IMR-90 (cell line): Measurements from ENCODE around the gene LSM2. TPM values are rescaled to one million over a fixed set of nuclear protein-coding genes. Genes with fewer than 3 reads are reported as not detected.

ENCODE experiments used
- ATAC-seq: fragments of 200-7000 bp; cut with Tn5 transposase; 2 replicates; pipeline ENCODE4 v1.9.1; 2020; ENCODE audit warnings: low read depth, mild to moderate bottlenecking, moderate library complexity
- BruUV-seq: library from RNA; stranded (reverse); fragments of 400-500 nt; replicated peaks from 2 replicates; lab custom pipeline; 2021; lab: Mats Ljungman, UMichigan
- CTCF ChIA-PET: fragments of 300-600 bp; formaldehyde crosslinking; extraction: SDS; loops from one replicate; lab custom pipeline; 2021; ENCODE audit warnings: antibody characterized with exemption; lab: Yijun Ruan, JAX
- POLR2A ChIA-PET: fragments of 300-600 bp; sonication (Branson Sonifier 250); formaldehyde crosslinking; loops from one replicate; lab custom pipeline; 2022; ENCODE audit warnings: antibody characterized with exemption; ENCODE audit not compliant: unreplicated experiment; lab: Charles Lee
- DNase-seq: peaks from one replicate; pipeline ENCODE4 v3.0.0; 2013
- H2AFZ ChIP-seq: replicated peaks from 2 replicates; pipeline ENCODE3; 2013; ENCODE audit warnings: low read length, mild to moderate bottlenecking; ENCODE audit not compliant: poor library complexity
- H2AK5ac ChIP-seq: 2 replicates; pipeline ENCODE4 v1.6.1; 2013; ENCODE audit warnings: low read depth, low read length, inconsistent platforms
- H2AK9ac ChIP-seq: replicated peaks from 2 replicates; pipeline ENCODE3; 2013; ENCODE audit warnings: mild to moderate bottlenecking, low read depth, low read length, moderate library complexity; ENCODE audit not compliant: poor library complexity
- H2BK120ac ChIP-seq: 2 replicates; pipeline ENCODE4 v1.6.1; 2013; ENCODE audit warnings: low read depth, low read length, inconsistent platforms
- H2BK15ac ChIP-seq: 3 replicates; pipeline ENCODE4 v1.6.1; 2013; ENCODE audit warnings: low read depth, low read length, inconsistent platforms
- H2BK20ac ChIP-seq: 2 replicates; pipeline ENCODE4 v1.6.1; 2013; ENCODE audit warnings: low read depth, mild to moderate bottlenecking, inconsistent platforms, low read length, moderate library complexity
- H2BK5ac ChIP-seq: 2 replicates; pipeline ENCODE4 v1.6.1; 2013; ENCODE audit warnings: mild to moderate bottlenecking, low read depth, low read length, inconsistent platforms; ENCODE audit not compliant: poor library complexity, severe bottlenecking
- H3K14ac ChIP-seq: replicated peaks from 2 replicates; pipeline ENCODE4 v1.6.1; 2013; ENCODE audit warnings: low read depth, low read length, inconsistent platforms
- H3K18ac ChIP-seq: 2 replicates; pipeline ENCODE4 v1.6.1; 2013; ENCODE audit warnings: low read depth, low read length, control low read depth
- H3K23ac ChIP-seq: 2 replicates; pipeline ENCODE4 v1.6.1; 2013; ENCODE audit warnings: low read depth, low read length, inconsistent platforms
- H3K27ac ChIP-seq: 2 replicates; pipeline ENCODE4 v1.5.1; 2013; ENCODE audit warnings: mild to moderate bottlenecking, control low read depth, low read length; ENCODE audit not compliant: insufficient read depth
- H3K27me3 ChIP-seq: 2 replicates; pipeline ENCODE4 v1.6.1; 2013; ENCODE audit warnings: low read length; ENCODE audit not compliant: control insufficient read depth, insufficient read depth
- H3K36me3 ChIP-seq: 2 replicates; pipeline ENCODE4 v1.6.1; 2013; ENCODE audit warnings: low read length, mixed read lengths; ENCODE audit not compliant: control insufficient read depth, insufficient read depth
- H3K4ac ChIP-seq: 2 replicates; pipeline ENCODE4 v1.6.1; 2013; ENCODE audit warnings: low read depth, low read length, inconsistent platforms
- H3K4me1 ChIP-seq: 2 replicates; pipeline ENCODE4 v1.6.1; 2013; ENCODE audit warnings: low read length, mixed read lengths; ENCODE audit not compliant: control insufficient read depth, insufficient read depth
- H3K4me2 ChIP-seq: 2 replicates; pipeline ENCODE4 v1.6.1; 2013; ENCODE audit warnings: low read depth, mild to moderate bottlenecking, control low read depth, low read length, moderate library complexity
- H3K4me3 ChIP-seq: 2 replicates; pipeline ENCODE4 v1.5.1; 2013; ENCODE audit warnings: low read depth, mild to moderate bottlenecking, control low read depth, low read length, moderate library complexity; ENCODE audit not compliant: insufficient read depth
- H3K56ac ChIP-seq: 2 replicates; pipeline ENCODE4 v1.6.1; 2013; ENCODE audit warnings: low read length, inconsistent platforms; ENCODE audit not compliant: insufficient read depth; ENCODE audit errors: extremely low read depth
- H3K79me1 ChIP-seq, 2 experiments: 2 replicates each; pipeline ENCODE4 v1.6.1; 2013; ENCODE audit warnings: low read length in 2 of 2, inconsistent platforms in 1 of 2, low read depth in 1 of 2
- H3K9ac ChIP-seq: 2 replicates; pipeline ENCODE4 v1.6.1; 2013; ENCODE audit warnings: low read depth, low read length, control low read depth
- H3K9me1 ChIP-seq: 2 replicates; pipeline ENCODE4 v1.6.1; 2013; ENCODE audit warnings: low read length, inconsistent platforms; ENCODE audit not compliant: insufficient read depth
- H3K9me3 ChIP-seq: 2 replicates; pipeline ENCODE4 v1.6.1; 2013; ENCODE audit warnings: low read length; ENCODE audit not compliant: control insufficient read depth, insufficient read depth
- H4K20me1 ChIP-seq: 2 replicates; pipeline ENCODE4 v1.6.1; 2013; ENCODE audit warnings: low read length, inconsistent platforms; ENCODE audit not compliant: insufficient read depth
- H4K5ac ChIP-seq: 2 replicates; pipeline ENCODE4 v1.6.1; 2013; ENCODE audit warnings: mild to moderate bottlenecking, low read depth, low read length, control low read depth
- H4K8ac ChIP-seq, 2 experiments: 2 replicates each; pipeline ENCODE4 v1.6.1; 2013; ENCODE audit warnings: low read depth in 2 of 2, low read length in 2 of 2, control low read depth in 1 of 2, inconsistent platforms in 1 of 2
- H4K91ac ChIP-seq: 2 replicates; pipeline ENCODE4 v1.6.1; 2013; ENCODE audit warnings: low read depth, low read length, inconsistent platforms; ENCODE audit not compliant: insufficient read depth
- BHLHE40 ChIP-seq: fragments of 150-350 bp; IDR thresholded peaks from 2 replicates; pipeline ENCODE4 v1.6.1; 2016; ENCODE audit warnings: mild to moderate bottlenecking, low read depth, low read length
- CHD1 ChIP-seq: IDR thresholded peaks from 2 replicates; pipeline ENCODE4 v1.6.1; 2012; ENCODE audit warnings: low read depth, low read length, improper control_type of control experiment
- CTCF ChIP-seq: conservative IDR thresholded peaks from 2 replicates; pipeline ENCODE4 v1.5.1; 2012; ENCODE audit warnings: mild to moderate bottlenecking, low read depth, low read length, improper control_type of control experiment
- FOS ChIP-seq: fragments of 150-350 bp; IDR thresholded peaks from 2 replicates; pipeline ENCODE4 v1.6.1; 2016; ENCODE audit warnings: low read depth, low read length
- MAFK ChIP-seq: IDR thresholded peaks from 2 replicates; pipeline ENCODE4 v1.6.1; 2012; ENCODE audit warnings: low read depth, low read length, improper control_type of control experiment
- MAZ ChIP-seq: IDR thresholded peaks from 2 replicates; pipeline ENCODE4 v1.6.1; 2012; ENCODE audit warnings: low read depth, mild to moderate bottlenecking, low read length, improper control_type of control experiment, moderate library complexity, borderline replicate concordance
- MXI1 ChIP-seq: IDR thresholded peaks from 2 replicates; pipeline ENCODE4 v1.6.1; 2012; ENCODE audit warnings: low read depth, mild to moderate bottlenecking, low read length, moderate library complexity, borderline replicate concordance
- POLR2A ChIP-seq: IDR thresholded peaks from 2 replicates; pipeline ENCODE4 v1.6.1; 2012; ENCODE audit warnings: mild to moderate bottlenecking, low read depth, low read length
- RAD21 ChIP-seq: IDR thresholded peaks from 2 replicates; pipeline ENCODE4 v1.6.1; 2012; ENCODE audit warnings: low read length, improper control_type of control experiment
- RFX5 ChIP-seq: IDR thresholded peaks from 2 replicates; pipeline ENCODE4 v1.8.0; 2012; ENCODE audit warnings: low read depth, mild to moderate bottlenecking, low read length, moderate library complexity
- SMC3 ChIP-seq: fragments of 150-350 bp; IDR thresholded peaks from 2 replicates; pipeline ENCODE4 v1.6.1; 2016; ENCODE audit warnings: low read depth, mild to moderate bottlenecking, antibody characterized with exemption, low read length, moderate library complexity
- USF2 ChIP-seq: fragments of 150-350 bp; IDR thresholded peaks from 2 replicates; pipeline ENCODE4 v1.6.1; 2017; ENCODE audit warnings: mild to moderate bottlenecking, antibody characterized with exemption, low read length, low read depth
- WGBS, 2 experiments: methylation state at CpG; one replicate each; pipeline versions ENCODE4 v1.1.5 to v1.1.7; 2013; ENCODE audit warnings: missing lambda C conversion rate in 2 of 2; ENCODE audit not compliant: insufficient read length in 1 of 2; ENCODE audit errors: extremely low coverage in 2 of 2; 5-methylcytosine and 5-hydroxymethylcytosine counted together
- dilution Hi-C: fragments of 300-500 bp; cut with HindIII; formaldehyde crosslinking; loops from one replicate; pipeline ENCODE4 v1.14.3; 2018; ENCODE audit warnings: low sequenced_read_pairs; ENCODE audit not compliant: unreplicated experiment
- in situ Hi-C: fragments of 300-500 bp; cut with MboI; formaldehyde crosslinking; loops from 3 replicates; pipeline ENCODE4 v1.14.3; 2019; ENCODE audit warnings: low sequenced_read_pairs, inconsistent platforms, mixed read lengths
- intact Hi-C: fragments of 100-400 bp; cut with micrococcal nuclease; formaldehyde crosslinking; loops from 2 replicates; pipeline ENCODE4 v1.10.0; 2022
- polyA plus RNA-seq, 3 experiments: library from polyadenylated mRNA; depleted of rRNA; stranded (reverse); fragments of >200 nt; gene quantifications; 2 replicates each; pipeline ENCODE4 v1.2.3, GENCODE V29; 2012; ENCODE audit warnings: low replicate concordance in 1 of 3
- total RNA-seq: library from RNA; depleted of rRNA; stranded (reverse); fragments of >200 nt; gene quantifications from 2 replicates; pipeline ENCODE4 v1.2.3, GENCODE V29; 2012

Gene LSM2
- total and polyA plus RNA-seq, 2 of the 4 experiments (the other 2 are of a cell fraction) = 56.3 to 61.0 TPM

DNA sequence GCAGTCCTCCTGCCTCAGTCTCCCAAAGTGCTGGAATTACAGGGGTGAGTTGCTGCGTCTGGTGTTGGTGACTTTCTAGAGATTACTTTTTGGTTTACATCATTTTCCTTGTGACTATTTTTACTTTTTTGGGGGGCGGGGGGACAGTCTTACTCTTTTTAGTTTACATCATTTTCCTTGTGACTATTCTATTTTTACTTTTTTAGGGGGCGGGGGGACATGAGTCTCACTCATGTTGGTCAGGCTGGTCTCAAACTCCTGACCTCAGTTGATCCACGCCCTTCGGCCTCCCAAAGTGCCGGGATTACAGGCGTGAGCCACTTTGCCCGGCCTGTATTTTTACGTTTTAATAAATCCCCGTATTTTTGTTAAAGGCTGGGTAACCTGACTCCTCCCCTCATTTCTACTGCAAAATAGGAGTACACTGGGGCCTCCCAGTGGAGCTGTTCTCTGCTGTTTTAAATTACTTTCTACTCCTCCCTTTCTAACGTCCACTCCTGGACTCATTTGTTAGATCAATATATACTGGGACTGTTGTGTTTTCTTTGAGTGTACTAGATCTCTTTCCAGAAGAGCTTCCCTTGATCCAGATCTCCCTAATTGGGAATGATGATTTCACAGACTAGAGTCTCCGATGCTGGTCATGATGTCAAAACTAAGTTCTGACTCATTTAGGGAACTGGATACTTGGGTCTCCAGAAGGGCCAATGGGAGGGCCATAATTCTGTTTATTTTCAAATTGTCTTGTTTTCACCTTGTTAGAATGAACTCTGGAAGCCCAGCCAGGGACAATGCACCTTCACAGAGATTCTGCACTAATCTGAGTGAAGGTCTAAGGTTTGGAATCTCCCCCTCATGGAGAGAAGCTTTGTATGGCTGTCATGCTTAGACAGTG lies 30.0 kb upstream of the LSM2 start (continued):
- TF ChIP-seq MXI1 (no peak), RFX5 (no peak)

- intact Hi-C loops (no loop called here), in situ Hi-C loops (loop anchor here (10.0 kb wide), 2 partner anchors 151 to 291 kb away; partner anchors contain the start of genes ATP6V1G2, DDX39B, LY6G5C and NFKBIL1), dilution Hi-C loops (no loop called here)
- peak overlapping the region; percentile 6 for H2AK9ac ChIP-seq
- peaks cover 7% of the 10 kb centered on the region; the same call in 1 of the 2 replicates for H3K9me1 ChIP-seq
- H3K14ac ChIP-seq = peak overlapping the region; percentile 82
- peaks cover 26 to 49% of the 10 kb centered on the region in 2 experiments; a peak in 3 of 4 replicates for H3K79me1 ChIP-seq
- CTCF ChIA-PET = interaction anchor here (0.6 kb wide), 1 partner anchor 140 kb away, joined by 4 read pairs; no protein-coding TSS in a partner anchor
- H2BK120ac ChIP-seq = no peak overlapping the region
- DNase-seq (peak; percentile 13), ATAC-seq (no peak)
- peak overlapping the region; percentile 79 for H3K27ac ChIP-seq
- peak overlapping the region; percentile 4; the same call in 1 of the 2 replicates for H3K4ac ChIP-seq
- POLR2A ChIA-PET = interaction anchor here (0.7 to 0.8 kb wide), 2 partner anchors 21 to 26 kb away, joined by 3 to 13 read pairs; partner anchors contain the start of gene NEU1
- peak overlapping the region; percentile 94 for H3K4me2 ChIP-seq
- BruUV-seq = no TSS peak
- 0 out of 2 replicates have a peak overlapping the region, but pooled peaks have one; percentile 3 for H4K91ac ChIP-seq
- peak overlapping the region; percentile 83 for H3K23ac ChIP-seq
- peak overlapping the region; percentile 36; the same call in 1 of the 2 replicates for H4K5ac ChIP-seq
- 2% methylated on average over 10 of the region's 14 CpGs; no CpG with 5 or more reads in 1 of the 2 experiments for WGBS, 2 experiments
- H3K4me3 ChIP-seq = peak overlapping the region; percentile 93
- peak overlapping the region; percentile 52 for H2BK5ac ChIP-seq
- H3K9ac ChIP-seq = peak overlapping the region; percentile 98
- H3K18ac ChIP-seq = 0 out of 2 replicates have a peak overlapping the region, but pooled peaks have one; percentile 42
- H2BK20ac ChIP-seq = no peak overlapping the region
- H3K4me1 ChIP-seq = peaks cover 12% of the 10 kb centered on the region
- no peaks in the 10 kb centered on the region for H3K27me3 ChIP-seq
- 0 out of 2 replicates have a peak overlapping the region, but pooled peaks have one; percentile 41 for H2AK5ac ChIP-seq
- no peak overlapping the region for H2AFZ ChIP-seq
- H4K8ac ChIP-seq = peak overlapping the region in 1 of 2 experiments; percentile 57; a peak in 1 of 4 replicates
- H3K9me3 ChIP-seq = no peaks in the 10 kb centered on the region
- peaks cover 43% of the 10 kb centered on the region for H3K36me3 ChIP-seq
- H2BK15ac ChIP-seq = no peak overlapping the region
- H4K20me1 ChIP-seq = peaks cover 50% of the 10 kb centered on the region
- 0 out of 2 replicates have a peak overlapping the region, but pooled peaks have one; percentile 49 for H3K56ac ChIP-seq
- TF ChIP-seq RAD21 (no peak), SMC3 (no peak), POLR2A (no peak), CTCF (no peak), MAFK (no peak), BHLHE40 (peak; percentile 64), RFX5 (no peak), USF2 (no peak), MAZ (no peak), CHD1 (no peak), MXI1 (peak; percentile 66; the same call in 1 of the 2 replicates), FOS (no peak)
Measured at GRCh38 chr6:31836047-31836473, 29.3 kb upstream of the LSM2 start.
